Stimulated activated naive CD4-positive, alpha-beta T cell treated with Interleukin-2 at 50 U/mL for 16 hours (primary cell): Measurements from ENCODE around the gene ABCA4.

Experiments
- DNase-seq: peaks from one replicate; lab custom pipeline; 2025; lab: John Stamatoyannopoulos, UW

ABCA4 gene

GRCh38 chr1:94027721-94028515, 93.0 kb downstream of the ABCA4 start:
- no peak for DNase-seq

- DNase-seq, result no peak
Observed at GRCh38 chr1:94026619-94027380, 94.1 kb downstream of the ABCA4 start.

GRCh38 chr1:94025383-94026340, 95.3 kb downstream of the ABCA4 start:
- DNase-seq, result no peak

GRCh38 chr1:94024104-94024792, 96.7 kb downstream of the ABCA4 start:
- DNase-seq, result no peak

GRCh38 chr1:94022471-94023189, 98.3 kb downstream of the ABCA4 start:
- DNase-seq, result no peak

- DNase-seq, result no peak
Observed at GRCh38 chr1:94020764-94021579, 100.0 kb downstream of the ABCA4 start.

GRCh38 chr1:94019327-94019726, 101.6 kb downstream of the ABCA4 start:
- DNase-seq, result no peak

- no peak for DNase-seq
Observed at GRCh38 chr1:94017155-94017829, 103.7 kb downstream of the ABCA4 start.

- DNase-seq, result no peak
Observed at GRCh38 chr1:94015489-94015817, 105.5 kb downstream of the ABCA4 start.

GRCh38 chr1:94014635-94015488, 106.1 kb downstream of the ABCA4 start:
- no peak for DNase-seq

GRCh38 chr1:94014087-94014486, 106.9 kb downstream of the ABCA4 start:
- no peak for DNase-seq

- DNase-seq, result no peak
Observed at GRCh38 chr1:94013367-94013878, 107.5 kb downstream of the ABCA4 start.

- DNase-seq, result no peak
Observed at GRCh38 chr1:94012708-94013366, 108.1 kb downstream of the ABCA4 start.

- DNase-seq, result no peak
Observed at GRCh38 chr1:94011709-94012595, 109.0 kb downstream of the ABCA4 start.

- DNase-seq, result no peak
Observed at GRCh38 chr1:94011129-94011528, 109.8 kb downstream of the ABCA4 start.

- DNase-seq, result no peak
Observed at GRCh38 chr1:94009304-94009703, 111.6 kb downstream of the ABCA4 start.

GRCh38 chr1:94006604-94007003, 114.3 kb downstream of the ABCA4 start:
- no peak for DNase-seq
